GM19240 (cell line): Measurements from ENCODE around the gene TMEM51.

Experiments
- DNase-seq: peaks from one replicate; pipeline ENCODE4 v3.0.0; 2011; ENCODE audit warnings: low spot score; ENCODE audit not compliant: insufficient read length

TMEM51 gene

DNA sequence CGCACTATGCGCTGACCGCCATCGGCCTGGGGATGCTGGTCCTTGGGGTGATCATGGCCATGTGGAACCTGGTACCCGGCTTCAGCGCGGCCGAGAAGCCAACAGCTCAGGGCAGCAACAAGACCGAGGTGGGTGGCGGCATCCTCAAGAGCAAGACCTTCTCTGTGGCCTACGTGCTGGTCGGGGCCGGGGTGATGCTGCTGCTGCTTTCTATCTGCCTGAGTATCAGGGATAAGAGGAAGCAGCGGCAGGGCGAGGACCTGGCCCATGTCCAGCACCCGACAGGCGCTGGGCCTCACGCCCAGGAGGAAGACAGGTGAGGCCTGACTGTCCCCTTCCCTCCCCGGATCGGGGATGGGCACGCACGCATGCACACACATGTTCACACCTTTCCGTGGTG is 61.6 kb downstream of the TMEM51 start:
- no peak for DNase-seq

DNA sequence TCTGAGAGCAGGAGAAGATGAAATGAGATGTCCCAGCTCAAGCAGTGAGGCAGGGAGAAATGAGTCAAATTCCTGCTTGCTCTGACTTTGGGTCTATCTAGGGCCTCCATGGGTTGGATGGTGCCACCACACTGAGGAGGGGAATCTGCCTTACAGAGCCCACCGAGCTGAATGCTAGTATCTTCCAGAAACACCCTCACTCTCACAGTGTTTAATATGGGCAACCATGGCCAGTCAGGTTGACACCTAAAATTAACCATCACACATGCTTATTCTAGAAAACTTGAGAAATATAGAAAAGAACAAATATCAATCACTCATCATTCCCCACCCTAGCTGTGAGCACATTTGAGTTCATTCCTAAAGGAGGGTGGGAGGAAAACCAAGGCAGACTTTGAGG is 64.1 kb downstream of the TMEM51 start:
- no peak for DNase-seq

DNA sequence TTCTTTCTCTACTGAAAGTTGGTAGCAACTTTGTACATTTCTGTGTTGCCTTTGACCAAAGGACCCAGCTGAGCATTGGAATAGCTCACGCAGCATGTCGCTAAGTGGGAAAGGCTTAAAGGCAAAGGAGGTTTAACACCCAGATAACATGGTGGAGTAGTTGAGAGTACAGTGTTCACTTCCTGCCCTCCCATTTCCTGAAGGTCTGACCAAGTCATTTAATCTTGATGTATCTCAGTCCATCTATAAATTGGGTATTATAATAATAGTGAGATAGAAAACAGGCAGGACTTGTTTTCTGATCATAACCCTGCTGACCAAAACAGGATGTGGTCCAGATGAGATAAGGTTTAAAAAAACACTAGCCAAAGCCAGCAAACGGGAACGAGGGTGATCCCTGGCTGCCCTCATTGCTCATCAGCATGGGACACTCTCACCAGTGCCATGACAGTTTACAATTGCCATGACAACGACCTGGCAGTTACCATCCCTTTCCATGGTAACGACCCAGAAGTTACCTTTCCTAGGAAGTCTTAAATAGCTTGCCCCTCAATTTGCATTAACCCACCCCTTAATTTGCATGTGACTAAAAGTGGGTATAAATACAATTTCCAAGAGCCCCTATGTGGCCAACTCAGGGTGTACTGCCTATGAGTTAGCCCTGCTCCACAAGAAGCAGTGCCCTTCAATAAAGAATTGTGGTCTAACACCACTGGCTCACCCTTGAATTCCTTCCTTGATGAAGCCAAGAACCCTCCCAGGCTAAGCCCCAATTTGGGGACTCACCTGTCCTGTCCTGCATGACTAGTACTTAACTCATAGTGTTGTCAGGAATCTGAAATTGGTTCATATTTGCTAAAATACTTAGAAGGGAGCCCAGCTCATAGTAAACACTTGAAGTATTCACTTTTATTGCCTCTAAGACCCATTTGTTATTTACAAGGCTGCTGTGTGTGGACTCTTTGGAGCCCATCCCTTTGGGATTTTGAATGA is 65.0 kb downstream of the TMEM51 start:
- DNase-seq: no peak

DNA sequence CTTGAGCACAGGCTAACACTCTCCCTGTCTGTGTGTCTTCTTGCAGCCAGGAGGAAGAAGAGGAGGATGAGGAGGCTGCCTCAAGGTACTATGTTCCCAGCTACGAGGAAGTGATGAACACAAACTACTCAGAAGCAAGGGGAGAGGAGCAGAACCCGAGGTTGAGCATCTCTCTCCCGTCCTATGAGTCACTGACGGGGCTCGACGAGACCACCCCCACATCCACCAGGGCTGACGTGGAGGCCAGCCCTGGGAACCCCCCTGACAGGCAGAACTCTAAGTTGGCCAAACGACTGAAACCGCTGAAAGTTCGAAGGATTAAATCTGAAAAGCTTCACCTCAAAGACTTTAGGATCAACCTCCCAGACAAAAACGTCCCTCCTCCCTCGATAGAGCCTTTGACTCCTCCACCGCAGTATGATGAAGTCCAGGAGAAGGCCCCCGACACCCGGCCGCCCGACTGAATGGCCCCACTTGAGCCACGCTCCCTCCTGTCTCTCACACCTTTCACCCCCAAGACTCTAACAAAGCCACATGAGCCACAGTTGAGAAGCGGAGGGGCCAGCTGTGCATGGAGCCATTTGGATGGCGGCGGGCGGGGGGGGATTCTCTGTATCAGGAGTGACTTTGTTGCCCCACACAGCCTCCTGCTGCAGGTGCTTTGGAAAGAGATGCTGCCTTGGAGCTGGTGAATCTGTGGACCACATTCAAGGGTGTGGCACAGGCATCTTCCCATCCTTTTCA is 65.9 kb downstream of the TMEM51 start:
- no peak for DNase-seq

DNA sequence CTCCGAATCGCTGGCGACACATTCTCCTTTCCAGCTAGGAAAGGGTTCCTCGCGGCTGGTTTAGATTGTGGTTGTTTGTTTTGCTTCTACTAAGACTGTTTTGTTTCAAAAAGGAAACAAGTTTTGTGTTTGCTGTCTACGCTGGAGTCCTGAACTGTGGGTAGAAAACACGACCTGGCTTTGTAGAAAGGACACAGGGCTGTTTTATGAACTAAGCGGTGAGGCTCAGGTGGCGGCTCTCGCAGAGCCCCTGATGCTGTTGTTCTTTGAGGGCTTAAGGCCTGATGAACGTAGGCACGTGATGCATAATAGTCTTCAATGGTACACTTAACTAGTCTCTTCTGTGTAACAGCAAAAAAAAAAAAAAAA is 66.5 kb downstream of the TMEM51 start:
- no peak for DNase-seq

DNA sequence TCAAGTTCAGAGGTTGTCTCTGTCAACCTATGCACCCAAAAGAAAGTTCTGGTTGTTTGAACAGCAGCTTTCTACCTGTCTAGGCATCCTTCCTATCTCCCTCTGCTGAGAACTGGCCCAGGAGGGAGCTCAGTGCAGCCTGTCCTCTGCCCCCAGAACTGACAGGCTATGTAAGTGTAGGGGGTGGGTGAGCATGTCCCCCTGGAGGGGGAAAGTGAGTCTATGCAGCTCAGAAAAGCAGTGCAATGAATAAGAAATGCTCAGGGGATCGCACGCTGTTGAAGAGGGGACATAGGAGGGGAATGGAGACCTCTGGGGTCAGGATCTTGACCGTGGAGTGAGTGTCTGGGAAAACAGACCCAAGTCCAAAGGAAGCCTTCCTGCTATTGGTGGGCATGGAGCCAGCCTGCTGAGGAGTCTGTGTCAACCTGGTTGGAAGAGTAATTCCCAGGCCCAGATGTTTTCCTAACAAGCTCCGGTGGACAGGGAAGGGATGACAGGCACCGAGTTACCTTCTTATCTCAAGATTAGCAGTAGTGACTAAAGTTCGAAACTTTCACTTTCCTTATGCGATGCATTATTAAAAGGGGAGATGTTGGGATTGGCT is 67.4 kb downstream of the TMEM51 start:
- DNase-seq: no peak

DNA sequence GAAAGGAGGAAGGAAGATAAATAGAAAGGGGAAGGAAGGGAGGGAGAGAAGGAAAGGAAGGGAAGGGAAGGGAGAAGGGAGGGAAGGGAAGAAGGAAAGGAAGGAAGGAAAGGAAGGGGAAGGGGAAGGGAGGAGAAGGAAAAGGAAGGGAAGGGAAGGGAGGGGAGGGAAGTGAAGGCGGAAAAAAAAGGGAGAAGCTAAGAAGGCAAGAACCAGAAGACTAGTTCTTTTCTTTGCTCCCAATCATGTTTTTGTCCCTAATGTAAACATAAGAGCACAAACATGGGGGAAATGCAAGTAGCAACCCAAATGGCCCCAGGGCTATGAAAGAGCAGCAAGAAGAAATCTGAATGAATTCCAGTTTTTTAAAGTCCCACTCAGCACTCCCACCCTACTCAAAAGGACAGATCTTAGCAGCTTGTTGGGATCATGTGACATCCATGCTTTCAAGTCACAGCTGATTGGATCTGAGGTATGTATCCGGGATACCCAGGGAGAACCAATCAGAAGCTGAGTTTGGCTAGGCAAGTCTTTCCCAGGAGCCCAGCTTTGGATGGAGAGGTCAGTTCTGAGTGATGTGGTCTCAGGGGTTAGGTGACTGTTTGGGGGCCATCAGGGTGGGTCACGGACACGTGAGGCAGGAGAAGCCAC is 69.2 kb downstream of the TMEM51 start:
- DNase-seq: no peak

DNA sequence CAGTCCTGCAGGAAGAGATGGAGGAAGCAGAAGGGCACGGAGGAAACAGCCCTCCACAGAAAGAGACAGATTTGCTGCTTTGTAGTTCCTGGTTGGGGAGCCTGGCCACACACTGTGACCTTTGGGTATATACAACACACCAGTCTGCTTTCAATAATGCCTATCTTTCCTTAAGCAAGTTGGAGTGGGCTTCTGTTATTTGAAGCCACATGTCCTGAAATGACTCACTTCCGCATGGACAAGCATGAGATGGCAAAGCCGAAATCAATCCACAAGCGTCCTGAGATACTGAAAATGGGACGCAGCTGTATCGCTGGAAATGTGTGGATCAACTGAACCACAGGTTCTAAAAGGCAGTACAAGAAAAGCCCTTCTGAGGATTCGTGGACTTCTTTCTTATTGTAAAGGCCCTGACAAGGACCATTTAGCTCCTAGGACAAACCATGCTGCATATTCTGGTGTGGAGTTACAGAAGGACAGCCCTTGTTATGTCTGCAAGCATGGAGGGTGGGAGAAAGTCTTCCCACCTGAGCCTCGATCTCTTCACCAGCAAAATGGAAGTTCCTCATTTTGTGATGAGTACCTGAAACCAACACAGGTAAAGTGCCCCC is 70.8 kb downstream of the TMEM51 start:
- DNase-seq: no peak

DNA sequence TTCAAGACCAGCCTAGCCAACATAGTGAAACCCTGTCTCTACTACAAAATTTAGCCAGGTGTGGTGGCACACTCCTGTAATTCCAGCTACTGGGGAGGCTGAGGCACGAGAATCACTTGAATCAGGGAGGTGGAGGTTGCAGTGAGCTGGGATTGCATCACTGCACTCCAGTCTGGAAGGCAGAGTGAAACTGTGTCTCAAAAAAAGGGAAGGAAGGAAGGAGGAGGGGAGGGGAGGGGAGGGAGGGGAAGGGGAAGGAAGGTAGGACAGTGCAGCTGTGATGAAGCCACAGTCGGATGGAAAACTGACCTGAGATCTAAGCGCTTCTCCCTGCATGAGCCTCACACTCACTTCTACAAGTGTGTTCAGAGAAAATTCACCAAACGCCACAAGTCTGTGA is 71.4 kb downstream of the TMEM51 start:
- DNase-seq: no peak

DNA sequence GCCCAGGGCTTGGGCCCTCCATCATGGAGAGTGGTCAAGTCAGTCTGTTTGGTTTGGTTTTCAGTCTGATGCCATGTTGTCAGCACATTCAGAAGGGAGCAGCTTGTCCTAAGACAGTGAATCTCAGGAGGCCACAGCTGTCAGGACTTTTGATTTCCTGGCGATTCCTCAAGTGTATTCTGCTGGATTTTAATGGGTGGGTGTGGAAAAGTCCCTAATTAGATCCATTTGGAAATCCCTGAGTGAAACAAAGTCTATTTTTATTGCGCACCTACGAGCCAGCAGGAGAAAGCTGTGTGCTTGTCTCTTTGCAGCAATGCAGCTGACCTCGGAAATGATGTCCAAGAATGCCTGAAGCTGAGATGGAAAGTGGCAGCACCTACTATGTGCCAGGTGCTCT is 71.9 kb downstream of the TMEM51 start:
- no peak for DNase-seq

DNA sequence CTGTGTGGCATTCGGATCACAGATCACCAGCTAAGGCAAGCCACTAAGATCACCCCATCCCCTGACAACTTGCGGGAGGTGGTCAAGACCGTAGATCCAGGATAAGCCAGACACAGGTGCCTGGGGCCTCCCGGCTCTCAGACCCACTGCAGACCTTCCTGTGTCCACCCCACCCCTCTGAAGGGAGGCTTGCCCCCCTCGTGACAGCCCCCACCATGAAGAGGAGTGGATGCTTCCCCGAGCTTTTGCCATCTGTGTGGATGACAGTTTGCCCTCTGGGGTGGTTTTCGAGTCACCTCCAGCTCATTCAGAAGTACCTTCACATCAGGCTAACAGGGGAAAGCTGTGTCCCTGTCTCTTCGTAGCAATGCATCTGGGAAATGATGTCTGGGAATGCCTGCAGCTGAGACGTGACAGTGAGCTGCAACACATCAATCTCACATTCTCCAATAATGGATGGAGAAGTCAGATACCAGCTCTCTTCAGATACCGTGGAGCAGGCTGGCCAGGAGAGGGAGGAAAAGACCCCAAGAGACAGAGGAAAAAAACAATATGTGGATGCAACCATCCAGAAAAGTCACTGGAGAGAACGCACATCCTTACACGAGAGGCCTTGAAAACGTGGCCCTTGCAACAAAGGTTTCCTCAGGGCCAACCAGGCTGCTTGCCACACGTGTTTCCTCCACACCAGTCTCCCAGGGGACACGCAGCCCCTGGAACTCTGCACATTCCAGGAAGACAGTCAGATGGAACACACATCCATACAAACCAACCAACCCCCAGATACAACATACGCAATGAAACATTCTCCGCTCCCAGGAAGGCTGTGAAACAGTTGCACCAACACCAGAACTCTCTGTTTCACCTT is 73.1 kb downstream of the TMEM51 start:
- DNase-seq: no peak

DNA sequence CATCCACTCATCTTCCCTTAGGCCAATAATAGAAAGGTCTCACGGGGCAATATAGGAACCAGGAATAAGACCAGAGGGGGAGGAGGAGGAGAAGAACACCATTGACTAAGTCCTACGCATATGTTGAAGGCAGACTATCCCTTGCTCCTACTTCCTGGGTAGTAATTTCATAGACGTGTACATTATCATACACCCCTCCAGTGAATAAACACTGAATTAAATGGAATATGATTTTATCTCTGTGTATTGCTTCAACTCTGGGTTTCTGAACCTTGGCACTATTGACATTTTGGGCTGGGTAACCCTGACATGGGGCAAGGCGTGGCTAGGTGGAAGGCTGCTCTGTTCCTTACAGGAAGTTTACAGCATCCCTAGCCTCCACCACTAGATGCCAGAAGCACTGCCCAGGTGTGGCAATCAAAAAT is 76.2 kb downstream of the TMEM51 start:
- no peak for DNase-seq

DNA sequence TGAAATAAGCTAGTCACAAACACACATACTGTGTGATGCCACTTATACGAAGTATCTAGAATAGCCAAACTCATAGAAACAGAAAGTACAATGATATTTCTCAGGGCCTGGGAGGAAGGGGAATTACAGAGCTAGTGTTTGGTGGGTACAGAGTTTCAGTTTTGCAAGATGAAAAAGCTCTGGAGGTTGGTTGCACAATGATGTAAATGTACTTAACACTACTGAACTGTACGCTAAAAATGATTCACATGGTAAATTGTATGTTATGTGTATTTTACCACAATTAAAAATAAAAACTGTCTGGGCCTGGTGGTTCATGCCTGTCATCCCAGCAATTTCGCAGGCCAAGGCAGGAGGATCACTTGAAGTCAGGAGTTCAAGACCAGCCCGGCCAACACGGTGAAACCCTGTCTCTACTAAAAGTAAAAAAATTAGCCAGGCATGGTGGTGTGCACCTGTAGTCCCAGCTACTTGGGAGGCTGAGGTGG is 78.2 kb downstream of the TMEM51 start:
- no peak for DNase-seq

DNA sequence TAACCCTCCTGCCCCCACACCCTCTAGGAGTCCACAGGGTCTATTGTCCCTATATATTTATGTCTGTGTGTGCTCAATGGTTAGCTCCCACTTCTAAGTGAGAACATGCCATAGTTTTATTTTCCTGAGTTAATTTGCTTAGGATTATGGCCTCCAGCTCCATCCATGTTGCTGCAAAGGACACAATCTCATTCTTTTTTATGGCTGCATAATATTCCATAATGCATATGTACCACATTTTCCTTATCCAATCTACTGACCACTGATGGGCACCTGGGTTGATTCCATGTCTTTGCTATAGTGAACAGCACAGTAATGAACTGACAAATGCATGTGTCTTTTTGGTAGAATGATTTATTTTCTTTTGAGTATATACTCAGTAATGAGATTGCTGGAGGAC is 80.1 kb downstream of the TMEM51 start:
- DNase-seq: no peak

DNA sequence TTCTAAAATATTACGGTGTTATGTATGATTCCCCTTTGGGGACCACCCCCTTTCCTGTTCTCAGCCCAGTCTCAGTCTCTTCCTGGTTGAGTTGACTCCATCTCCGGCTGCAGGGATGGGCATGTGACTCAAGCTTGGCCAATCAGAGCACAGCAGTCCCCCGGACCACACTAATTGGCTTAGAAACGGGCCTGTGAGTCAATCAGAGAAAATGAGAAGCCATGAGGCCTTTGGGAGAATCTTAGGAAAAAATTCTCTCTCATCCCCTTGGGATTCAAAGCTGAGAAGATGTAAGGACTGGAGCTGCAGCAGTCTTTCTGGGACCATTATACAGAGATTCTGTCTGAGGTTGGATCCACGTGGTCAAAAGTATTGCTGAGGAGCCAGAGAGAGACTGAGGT is 82.8 kb downstream of the TMEM51 start:
- DNase-seq: no peak

DNA sequence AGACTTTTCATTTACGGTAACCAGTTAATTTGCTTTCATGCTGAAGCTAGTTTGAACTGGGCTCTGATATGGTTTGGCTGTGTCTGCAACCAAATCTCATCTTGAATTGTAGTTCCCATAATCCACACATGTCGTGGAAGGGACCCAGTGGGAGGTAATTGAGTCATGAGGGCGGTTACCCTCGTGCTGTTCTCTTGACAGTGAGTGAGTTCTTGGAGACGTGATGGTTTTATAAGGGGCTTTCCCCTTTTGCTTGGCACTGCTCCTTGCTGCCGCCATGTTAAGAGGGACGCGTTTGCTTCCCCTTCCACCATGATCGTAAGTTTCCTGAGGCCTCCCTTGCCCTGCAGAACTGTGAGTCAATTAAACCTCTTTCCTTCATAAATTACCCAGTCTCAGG is 83.2 kb downstream of the TMEM51 start:
- no peak for DNase-seq

DNA sequence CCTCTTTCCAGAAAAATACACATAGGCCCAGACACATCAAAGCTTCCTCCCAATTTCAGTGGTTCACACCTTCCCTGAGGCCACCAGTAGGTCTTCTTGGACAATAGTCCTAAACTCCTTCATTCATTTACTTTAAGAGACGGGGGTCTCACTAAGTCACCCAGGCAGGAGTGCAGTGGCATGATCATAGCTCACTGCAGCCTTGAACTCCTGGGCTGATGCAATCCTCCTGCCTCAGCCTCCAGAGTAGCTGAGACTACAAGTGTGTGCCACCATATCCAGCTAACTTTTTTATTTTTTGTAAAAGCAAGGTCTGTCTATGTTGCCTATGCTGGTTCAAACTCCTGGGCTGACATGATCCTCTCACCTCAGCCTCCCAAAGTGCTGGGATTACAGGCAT is 85.2 kb downstream of the TMEM51 start:
- DNase-seq: no peak

DNA sequence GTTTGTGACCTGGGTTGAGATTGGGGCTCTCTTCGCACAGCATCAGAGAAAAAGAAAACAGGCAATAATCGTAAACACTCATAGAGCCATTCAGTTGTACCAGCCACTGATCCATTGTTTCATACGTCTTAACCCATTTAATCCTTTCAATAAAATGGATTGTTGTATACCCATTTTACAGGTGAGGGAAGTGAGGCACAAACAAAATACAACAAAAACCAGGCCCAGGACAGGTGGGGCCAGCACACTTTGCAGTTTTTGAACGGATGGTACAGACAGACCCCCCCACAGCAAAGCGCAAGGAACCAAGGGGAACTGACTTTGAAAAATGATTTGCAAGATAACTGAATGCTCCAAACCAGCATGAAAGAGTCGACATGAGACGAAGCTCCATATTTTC is 89.2 kb downstream of the TMEM51 start:
- no peak for DNase-seq

DNA sequence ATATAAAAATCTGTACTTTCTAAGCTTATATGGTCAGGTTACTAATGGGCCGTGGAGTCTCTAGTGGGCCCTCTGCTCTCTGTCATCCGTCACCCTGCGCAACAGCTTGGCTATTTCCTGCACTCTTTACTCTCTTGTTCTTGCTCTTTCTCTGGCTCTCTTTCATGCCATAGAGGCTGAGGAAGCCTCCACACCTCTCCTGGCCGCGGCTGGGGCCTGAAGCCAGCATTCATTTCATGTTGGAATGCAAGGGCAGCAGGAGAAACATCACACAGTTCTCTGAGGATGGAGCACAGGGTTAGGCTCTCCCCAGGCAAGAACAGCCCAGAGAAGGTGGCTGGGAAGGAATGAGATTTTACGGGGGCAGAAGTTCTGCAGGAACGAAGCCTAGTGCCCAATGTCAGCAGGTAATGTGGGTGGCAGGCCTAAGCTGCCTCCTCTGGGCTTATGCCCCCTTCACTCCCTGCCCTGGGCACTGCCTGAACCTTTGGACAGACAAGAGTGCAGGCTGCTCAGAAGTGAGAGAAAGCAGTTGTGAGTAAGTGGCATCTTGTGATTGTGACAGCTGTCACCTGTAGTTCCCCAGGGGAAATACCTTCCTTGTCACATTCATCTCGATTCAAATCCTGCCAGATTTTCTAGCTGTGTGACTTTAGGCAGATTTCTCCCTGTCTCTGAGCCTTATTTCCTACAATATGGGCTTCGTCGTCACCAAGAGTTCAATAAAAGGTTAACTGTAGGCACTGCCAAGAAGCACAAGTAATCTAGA is 89.9 kb downstream of the TMEM51 start:
- no peak for DNase-seq
